MCF 10A (cell line): ENCODE results near the gene CDKN1B. TPM values are rescaled to one million over a fixed set of nuclear protein-coding genes. Genes with fewer than 3 reads are reported as not detected.

Experiments
- BruUV-seq: library from RNA; stranded (reverse); fragments of 400-500 nt; replicated peaks from 2 replicates; lab custom pipeline; 2021; lab: Mats Ljungman, UMichigan
- CTCF ChIA-PET: fragments of 300-600 bp; sonication (Branson Sonifier 250); formaldehyde crosslinking; extraction: SDS; loops from one replicate; lab custom pipeline; 2021; ENCODE audit warnings: antibody characterized with exemption, inconsistent platforms; lab: Yijun Ruan, JAX
- POLR2A ChIA-PET: fragments of 300-600, 350-650 bp; sonication (Branson Sonifier 250); formaldehyde crosslinking; extraction: SDS; loops from one replicate; lab custom pipeline; 2020; ENCODE audit warnings: antibody characterized with exemption, inconsistent platforms; lab: Yijun Ruan, JAX
- DNase-seq: peaks from one replicate; pipeline ENCODE4 v3.0.0-alpha.2; 2018; ENCODE audit not compliant: unreplicated experiment
- H3K27ac Mint-ChIP-seq: one replicate; pipeline ENCODE4 v1.8.0; 2022; ENCODE audit warnings: mild to moderate bottlenecking, low read depth, mixed read lengths; ENCODE audit not compliant: unreplicated experiment
- H3K27me3 Mint-ChIP-seq: one replicate; pipeline ENCODE4 v1.8.0; 2022; ENCODE audit warnings: mixed read lengths; ENCODE audit not compliant: insufficient read depth, unreplicated experiment
- H3K36me3 Mint-ChIP-seq: one replicate; pipeline ENCODE4 v1.8.0; 2022; ENCODE audit warnings: mild to moderate bottlenecking, moderate library complexity, mixed read lengths; ENCODE audit not compliant: insufficient read depth, unreplicated experiment
- H3K4me1 Mint-ChIP-seq: one replicate; pipeline ENCODE4 v1.8.0; 2022; ENCODE audit warnings: mixed read lengths; ENCODE audit not compliant: insufficient read depth, unreplicated experiment
- H3K4me3 Mint-ChIP-seq: one replicate; pipeline ENCODE4 v1.8.0; 2022; ENCODE audit warnings: mild to moderate bottlenecking, moderate library complexity, mixed read lengths; ENCODE audit not compliant: unreplicated experiment
- H3K9me3 Mint-ChIP-seq: one replicate; pipeline ENCODE4 v1.8.0; 2022; ENCODE audit warnings: mixed read lengths; ENCODE audit not compliant: unreplicated experiment
- intact Hi-C: fragments of 100-400 bp; cut with micrococcal nuclease; formaldehyde crosslinking; loops from 2 replicates; pipeline ENCODE4 v1.14.1; 2022
- total RNA-seq: library from RNA; stranded (reverse); gene quantifications from 2 replicates; pipeline ENCODE4 v1.2.3, GENCODE V29; 2022
- TF ChIP-seq, protein P1 (sequence below): fragments of 200-600 bp; IDR thresholded peaks from one replicate; pipeline ENCODE4 v1.8.0; 2022; ENCODE audit warnings: antibody characterized with exemption, mild to moderate bottlenecking; ENCODE audit not compliant: unreplicated experiment

The CDKN1B gene
- total RNA-seq, 1 experiment from 2014 or later = 33.9 TPM

DNA sequence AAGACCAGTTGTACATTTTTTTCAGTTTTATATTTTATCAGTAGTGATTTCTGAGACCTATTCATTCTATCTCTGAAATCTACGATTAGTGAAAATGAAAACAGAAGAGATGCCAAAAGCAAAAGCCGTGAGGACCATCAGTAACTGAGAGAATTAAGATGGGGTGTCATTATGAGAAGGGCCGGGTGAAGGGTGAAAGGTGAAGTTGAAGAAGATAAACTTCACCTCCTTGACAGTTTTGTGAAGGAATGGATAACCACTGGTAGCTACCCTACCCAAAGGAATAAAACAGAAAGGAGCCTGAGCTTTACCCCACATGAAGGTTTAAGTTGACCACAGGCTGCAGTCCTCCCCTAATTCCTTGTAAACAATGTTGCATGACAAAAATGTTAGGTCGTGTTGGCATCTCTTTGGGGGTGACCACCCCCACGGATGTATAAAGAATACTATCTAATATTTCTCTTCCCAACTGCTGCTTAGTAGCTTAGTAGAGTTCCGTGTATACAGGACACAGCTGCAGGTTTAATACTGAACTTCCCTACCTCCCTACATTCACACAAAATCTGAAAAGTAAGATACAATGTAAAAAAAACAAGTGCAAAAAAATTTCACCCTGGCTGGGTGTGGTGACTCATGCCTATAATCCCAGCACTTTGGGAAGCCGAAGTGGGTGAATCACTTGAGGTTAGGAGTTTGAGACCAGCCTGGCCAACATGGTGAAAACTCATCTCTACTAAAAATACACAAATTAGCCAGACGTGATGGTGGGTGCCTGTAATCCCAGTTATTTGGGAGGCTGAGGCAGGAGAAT, 45.1 kb upstream of the CDKN1B start:
- Mint-ChIP-seq H3K27me3 (no peaks in the 10 kb centered on the region), H3K4me1 (no peaks in the 10 kb centered on the region), H3K9me3 (no peaks in the 10 kb centered on the region), H3K36me3 (no peaks in the 10 kb centered on the region), H3K27ac (no peak overlapping the region), H3K4me3 (no peak overlapping the region)
- ChIA-PET CTCF (interaction anchor here (0.6 to 2.0 kb wide), 3 partner anchors 13 to 34 kb away, joined by 4 to 11 read pairs (median 11); no protein-coding TSS in a partner anchor), POLR2A (interaction anchor here (1.1 kb wide), 1 partner anchor 7 kb away, joined by 3 read pairs; no protein-coding TSS in a partner anchor)
- peak; percentile 27 for DNase-seq
- intact Hi-C loops = no loop called here
- BruUV-seq = no TSS peak
- TF ChIP-seq, protein P1, sequence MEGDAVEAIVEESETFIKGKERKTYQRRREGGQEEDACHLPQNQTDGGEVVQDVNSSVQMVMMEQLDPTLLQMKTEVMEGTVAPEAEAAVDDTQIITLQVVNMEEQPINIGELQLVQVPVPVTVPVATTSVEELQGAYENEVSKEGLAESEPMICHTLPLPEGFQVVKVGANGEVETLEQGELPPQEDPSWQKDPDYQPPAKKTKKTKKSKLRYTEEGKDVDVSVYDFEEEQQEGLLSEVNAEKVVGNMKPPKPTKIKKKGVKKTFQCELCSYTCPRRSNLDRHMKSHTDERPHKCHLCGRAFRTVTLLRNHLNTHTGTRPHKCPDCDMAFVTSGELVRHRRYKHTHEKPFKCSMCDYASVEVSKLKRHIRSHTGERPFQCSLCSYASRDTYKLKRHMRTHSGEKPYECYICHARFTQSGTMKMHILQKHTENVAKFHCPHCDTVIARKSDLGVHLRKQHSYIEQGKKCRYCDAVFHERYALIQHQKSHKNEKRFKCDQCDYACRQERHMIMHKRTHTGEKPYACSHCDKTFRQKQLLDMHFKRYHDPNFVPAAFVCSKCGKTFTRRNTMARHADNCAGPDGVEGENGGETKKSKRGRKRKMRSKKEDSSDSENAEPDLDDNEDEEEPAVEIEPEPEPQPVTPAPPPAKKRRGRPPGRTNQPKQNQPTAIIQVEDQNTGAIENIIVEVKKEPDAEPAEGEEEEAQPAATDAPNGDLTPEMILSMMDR = no peak

DNA sequence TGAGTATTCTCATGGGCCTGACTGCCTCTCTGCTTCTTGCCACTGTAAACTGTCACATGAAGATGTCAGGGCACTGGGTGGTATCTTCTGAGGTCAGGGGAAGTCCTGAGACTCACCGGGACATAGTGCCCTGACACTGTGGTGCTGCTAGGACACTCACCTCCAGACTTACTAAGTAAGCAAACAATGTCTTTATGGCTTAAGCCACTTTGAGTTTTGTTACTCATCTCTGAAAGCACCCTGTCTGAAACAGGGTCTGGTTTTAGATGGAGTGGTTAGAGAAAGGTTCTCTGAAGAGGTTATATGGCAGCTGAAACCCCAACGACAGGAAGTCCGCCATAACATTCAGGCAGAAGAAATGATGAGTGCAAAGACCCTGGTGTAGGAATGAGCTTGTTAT, 43.9 kb upstream of the CDKN1B start:
- Mint-ChIP-seq H3K27ac (no peak overlapping the region), H3K9me3 (no peaks in the 10 kb centered on the region), H3K27me3 (no peaks in the 10 kb centered on the region)

DNA sequence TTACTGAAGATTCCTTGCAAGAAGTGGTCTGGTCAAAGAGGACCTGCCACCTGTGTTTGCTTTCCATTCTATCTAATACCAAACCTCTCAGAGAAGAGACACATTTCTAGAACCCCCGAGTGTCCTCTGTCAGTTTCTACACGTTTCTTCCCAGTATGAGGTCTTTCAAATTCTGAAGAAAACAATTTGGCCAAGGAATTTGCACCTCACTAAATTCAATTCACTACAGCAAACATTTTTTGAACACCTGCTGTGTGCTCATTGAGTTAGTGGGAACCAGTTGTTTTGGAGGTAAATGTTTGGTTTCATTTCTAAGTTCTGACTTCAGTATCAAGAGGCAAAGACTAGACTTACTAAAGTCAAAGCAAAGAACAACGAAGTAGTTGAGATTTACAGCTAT, 40.6 kb upstream of the CDKN1B start:
- no peak for DNase-seq
- H3K36me3 Mint-ChIP-seq = no peaks in the 10 kb centered on the region
- H3K27ac Mint-ChIP-seq = no peak overlapping the region
- H3K4me1 Mint-ChIP-seq = no peaks in the 10 kb centered on the region
- H3K9me3 Mint-ChIP-seq = no peaks in the 10 kb centered on the region
- CTCF ChIA-PET = interaction anchor here (0.7 to 1.2 kb wide), 3 partner anchors 14 to 167 kb away, joined by 3 to 4 read pairs (median 3); no protein-coding TSS in a partner anchor
- no peaks in the 10 kb centered on the region for H3K27me3 Mint-ChIP-seq
- no peak overlapping the region for H3K4me3 Mint-ChIP-seq
- intact Hi-C loops = no loop called here
- TF ChIP-seq, protein P1 = no peak
- BruUV-seq = no TSS peak
- POLR2A ChIA-PET = no interaction called here

More for the DNA sequence above, 43.9 kb upstream of the CDKN1B start:
- Mint-ChIP-seq H3K4me1 (no peaks in the 10 kb centered on the region), H3K36me3 (no peaks in the 10 kb centered on the region), H3K4me3 (no peak overlapping the region)
- TF ChIP-seq, protein P1 = no peak
- POLR2A ChIA-PET = interaction anchor here (0.6 to 0.7 kb wide), 2 partner anchors 23 to 60 kb away, joined by 3 to 4 read pairs; partner anchors contain the start of gene GPR19
- DNase-seq = no peak
- CTCF ChIA-PET = no interaction called here
- no TSS peak for BruUV-seq
- intact Hi-C loops = no loop called here

DNA sequence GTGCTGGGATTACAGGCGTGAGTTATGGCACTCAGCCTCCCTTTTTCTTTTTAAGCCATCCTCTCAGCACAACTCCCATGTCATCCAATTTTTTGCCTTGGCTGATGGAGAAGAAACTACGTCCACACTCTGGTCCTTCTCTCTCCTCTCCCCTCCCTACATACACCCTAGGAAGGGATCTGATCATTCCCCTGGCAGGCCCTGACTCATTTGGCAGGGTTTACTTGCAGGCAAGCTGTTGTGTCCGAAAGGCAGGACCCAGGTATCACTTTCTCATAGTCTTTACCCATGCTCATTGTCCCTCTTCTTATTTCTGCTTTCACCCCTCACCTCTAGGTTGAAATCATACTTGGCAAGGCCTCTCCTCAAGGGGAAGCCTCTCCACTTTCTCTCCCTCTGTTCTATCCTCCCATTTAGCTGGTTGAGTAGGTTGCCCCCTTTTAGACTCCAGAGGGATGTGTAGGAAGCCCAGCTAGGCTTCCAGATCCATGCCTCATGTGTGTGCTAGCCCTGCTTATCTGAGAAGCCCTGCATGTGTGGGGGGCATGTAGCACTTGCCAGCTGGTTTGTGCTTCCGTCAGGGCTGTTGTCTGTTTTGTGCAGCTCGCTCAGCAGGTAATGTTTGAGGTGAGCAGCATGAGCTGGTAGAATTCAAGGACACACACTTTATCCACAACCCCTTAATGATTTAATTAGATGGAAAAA, 36.0 kb upstream of the CDKN1B start:
- Mint-ChIP-seq H3K4me1 (no peaks in the 10 kb centered on the region), H3K27ac (no peak overlapping the region), H3K27me3 (no peaks in the 10 kb centered on the region), H3K36me3 (no peaks in the 10 kb centered on the region), H3K9me3 (no peaks in the 10 kb centered on the region), H3K4me3 (no peak overlapping the region)
- ChIA-PET POLR2A (no interaction called here), CTCF (interaction anchor here (0.9 to 1.1 kb wide), 2 partner anchors 23 to 117 kb away, joined by 6 to 11 read pairs; no protein-coding TSS in a partner anchor)
- no peak for DNase-seq
- TF ChIP-seq, protein P1 = no peak
- no TSS peak for BruUV-seq
- intact Hi-C loops = no loop called here
